MCF 10A (cell line): Measurements from ENCODE around the gene SLC49A3. TPM values are rescaled to one million over a fixed set of nuclear protein-coding genes. Genes with fewer than 3 reads are reported as not detected.

Experiments
- BruUV-seq: library from RNA; stranded (reverse); fragments of 400-500 nt; replicated peaks from 2 replicates; lab custom pipeline; 2021; lab: Mats Ljungman, UMichigan
- CTCF ChIA-PET: fragments of 300-600 bp; sonication (Branson Sonifier 250); formaldehyde crosslinking; extraction: SDS; loops from one replicate; lab custom pipeline; 2021; ENCODE audit warnings: antibody characterized with exemption, inconsistent platforms; lab: Yijun Ruan, JAX
- POLR2A ChIA-PET: fragments of 300-600, 350-650 bp; sonication (Branson Sonifier 250); formaldehyde crosslinking; extraction: SDS; loops from one replicate; lab custom pipeline; 2020; ENCODE audit warnings: antibody characterized with exemption, inconsistent platforms; lab: Yijun Ruan, JAX
- DNase-seq: peaks from one replicate; pipeline ENCODE4 v3.0.0-alpha.2; 2018; ENCODE audit not compliant: unreplicated experiment
- H3K27ac Mint-ChIP-seq: one replicate; pipeline ENCODE4 v1.8.0; 2022; ENCODE audit warnings: mild to moderate bottlenecking, low read depth, mixed read lengths; ENCODE audit not compliant: unreplicated experiment
- H3K27me3 Mint-ChIP-seq: one replicate; pipeline ENCODE4 v1.8.0; 2022; ENCODE audit warnings: mixed read lengths; ENCODE audit not compliant: insufficient read depth, unreplicated experiment
- H3K36me3 Mint-ChIP-seq: one replicate; pipeline ENCODE4 v1.8.0; 2022; ENCODE audit warnings: mild to moderate bottlenecking, moderate library complexity, mixed read lengths; ENCODE audit not compliant: insufficient read depth, unreplicated experiment
- H3K4me1 Mint-ChIP-seq: one replicate; pipeline ENCODE4 v1.8.0; 2022; ENCODE audit warnings: mixed read lengths; ENCODE audit not compliant: insufficient read depth, unreplicated experiment
- H3K4me3 Mint-ChIP-seq: one replicate; pipeline ENCODE4 v1.8.0; 2022; ENCODE audit warnings: mild to moderate bottlenecking, moderate library complexity, mixed read lengths; ENCODE audit not compliant: unreplicated experiment
- H3K9me3 Mint-ChIP-seq: one replicate; pipeline ENCODE4 v1.8.0; 2022; ENCODE audit warnings: mixed read lengths; ENCODE audit not compliant: unreplicated experiment
- CTCF ChIP-seq: fragments of 200-600 bp; IDR thresholded peaks from one replicate; pipeline ENCODE4 v1.8.0; 2022; ENCODE audit warnings: antibody characterized with exemption, mild to moderate bottlenecking; ENCODE audit not compliant: unreplicated experiment
- intact Hi-C: fragments of 100-400 bp; cut with micrococcal nuclease; formaldehyde crosslinking; loops from 2 replicates; pipeline ENCODE4 v1.14.1; 2022
- total RNA-seq: library from RNA; stranded (reverse); gene quantifications from 2 replicates; pipeline ENCODE4 v1.2.3, GENCODE V29; 2022

Gene SLC49A3
- total RNA-seq, 1 experiment from 2014 or later: not detected

DNA sequence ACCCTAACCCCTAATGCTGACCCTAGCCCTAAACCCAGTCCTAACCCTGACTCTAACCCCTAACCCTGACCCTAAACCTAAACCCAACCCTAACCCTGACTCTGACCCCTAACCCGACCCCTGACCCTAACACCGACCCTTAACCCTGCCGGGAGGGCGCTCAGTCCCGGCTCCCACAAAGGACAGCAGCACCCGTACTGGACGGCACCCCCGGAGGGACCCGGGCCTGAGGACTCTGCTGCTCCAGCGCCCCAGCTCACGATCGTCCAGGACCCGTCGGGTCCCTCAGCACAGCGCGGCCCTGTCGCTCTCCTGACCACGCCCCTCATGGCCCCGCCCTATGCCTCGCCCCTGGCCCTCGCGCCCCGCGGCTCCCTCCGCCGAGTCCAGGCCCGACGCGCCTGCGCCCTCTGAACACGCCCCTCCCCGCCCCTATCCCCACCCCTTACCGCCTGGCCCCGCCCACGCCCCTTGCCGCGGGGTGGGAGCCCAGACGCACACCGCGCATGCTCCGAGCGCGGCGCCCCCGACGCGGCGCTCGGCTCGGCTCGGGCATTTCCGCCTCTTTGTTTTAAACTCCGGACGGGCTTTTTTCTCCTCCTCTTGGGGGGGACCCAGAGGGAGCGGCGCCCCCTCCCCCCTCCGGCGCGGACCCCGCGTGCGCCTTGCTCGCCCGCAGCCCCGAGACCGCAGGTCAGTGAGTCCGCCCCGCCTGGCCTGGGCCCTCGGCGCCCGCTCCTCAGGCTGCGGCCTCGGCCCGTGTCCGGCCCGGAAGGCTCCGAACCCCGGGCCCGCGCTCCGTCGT, 16.5 kb upstream of the SLC49A3 start, which contains the start of gene PCGF3:
Gene PCGF3, plus strand, starts transcription at position 555 of the 805 bp plus-strand sequence. CDS start 27,849 bp downstream, outside the sequence.
- intact Hi-C loops: no loop called here
- Mint-ChIP-seq H3K27ac (peak within 1 kb of the TSS; percentile 27), H3K36me3 (no peaks in the 10 kb centered on the region), H3K9me3 (no peaks in the 10 kb centered on the region), H3K4me3 (peak within 1 kb of the TSS; percentile 78), H3K27me3 (no peaks in the 10 kb centered on the region), H3K4me1 (peaks cover 19% of the 10 kb centered on the region)
- CTCF ChIA-PET: no interaction called here
- no peak for TF ChIP-seq CTCF
- BruUV-seq: no TSS peak
- POLR2A ChIA-PET: no interaction called here
- peak; percentile 93 for DNase-seq

DNA sequence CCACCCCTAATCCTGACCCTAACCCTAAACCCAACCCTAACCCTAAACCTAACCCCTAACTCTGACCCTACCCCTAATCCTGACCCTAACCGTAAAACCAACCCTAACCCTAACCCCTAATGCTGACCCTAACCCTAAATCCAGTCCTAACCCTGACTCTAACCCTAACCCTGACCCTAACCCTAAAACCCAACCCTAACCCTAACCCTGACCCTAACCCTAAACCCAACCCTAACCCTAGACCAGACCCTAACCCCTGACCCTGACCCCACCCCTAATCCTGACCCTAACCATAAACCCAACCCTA, 16.0 kb upstream of the SLC49A3 start:
- no peak for DNase-seq
- Mint-ChIP-seq H3K36me3 (no peaks in the 10 kb centered on the region), H3K4me3 (peak overlapping the region; percentile 78), H3K27ac (peak overlapping the region; percentile 27), H3K9me3 (no peaks in the 10 kb centered on the region), H3K4me1 (peaks cover 17% of the 10 kb centered on the region), H3K27me3 (no peaks in the 10 kb centered on the region)
- no TSS peak for BruUV-seq
- ChIA-PET CTCF (no interaction called here), POLR2A (no interaction called here)
- intact Hi-C loops: no loop called here
- TF ChIP-seq CTCF: no peak

GRCh38 chr4:704198-704891, 15.4 kb upstream of the SLC49A3 start:
- Mint-ChIP-seq H3K36me3 (no peaks in the 10 kb centered on the region), H3K27me3 (no peaks in the 10 kb centered on the region), H3K4me1 (peaks cover 15% of the 10 kb centered on the region), H3K27ac (peak overlapping the region; percentile 46), H3K9me3 (no peaks in the 10 kb centered on the region), H3K4me3 (peak overlapping the region; percentile 78)
- ChIA-PET POLR2A (no interaction called here), CTCF (no interaction called here)
- intact Hi-C loops: no loop called here
- no peak for DNase-seq
- BruUV-seq: no TSS peak
- no peak for TF ChIP-seq CTCF

GRCh38 chr4:703336-704197, 14.6 kb upstream of the SLC49A3 start:
- POLR2A ChIA-PET: no interaction called here
- CTCF ChIA-PET: no interaction called here
- no TSS peak for BruUV-seq

More at GRCh38 chr4:703336-704197, 14.6 kb upstream of the SLC49A3 start:
- H3K36me3 Mint-ChIP-seq: no peaks in the 10 kb centered on the region
- no peaks in the 10 kb centered on the region for H3K27me3 Mint-ChIP-seq
- no peaks in the 10 kb centered on the region for H3K9me3 Mint-ChIP-seq
- peak overlapping the region; percentile 46 for H3K27ac Mint-ChIP-seq
- H3K4me1 Mint-ChIP-seq: peaks cover 9% of the 10 kb centered on the region
- H3K4me3 Mint-ChIP-seq: no peak overlapping the region
- intact Hi-C loops: no loop called here
- no peak for DNase-seq
- no peak for TF ChIP-seq CTCF
